SKM-1 (cell line): ENCODE results near the gene GLI1.
"Not testable (repeated sequence)": the region's sequence is repeated elsewhere in the genome, so short reads cannot be mapped to it uniquely, and the experiment has no call there.

Experiments used
- DNase-seq: peaks from one replicate; lab custom pipeline; 2025; ENCODE audit not compliant: unreplicated experiment; lab: John Stamatoyannopoulos, UW

The GLI1 gene

GRCh38 chr12:57496822-57497221 is 37.2 kb downstream of the GLI1 start:
- no peak for DNase-seq

- DNase-seq = no peak
Observed at GRCh38 chr12:57497223-57498131, 37.9 kb downstream of the GLI1 start.

- DNase-seq = no peak
Observed at GRCh38 chr12:57498132-57498502, 38.5 kb downstream of the GLI1 start.

- no peak for DNase-seq
Observed at GRCh38 chr12:57498571-57498970, 39.0 kb downstream of the GLI1 start.

DNA sequence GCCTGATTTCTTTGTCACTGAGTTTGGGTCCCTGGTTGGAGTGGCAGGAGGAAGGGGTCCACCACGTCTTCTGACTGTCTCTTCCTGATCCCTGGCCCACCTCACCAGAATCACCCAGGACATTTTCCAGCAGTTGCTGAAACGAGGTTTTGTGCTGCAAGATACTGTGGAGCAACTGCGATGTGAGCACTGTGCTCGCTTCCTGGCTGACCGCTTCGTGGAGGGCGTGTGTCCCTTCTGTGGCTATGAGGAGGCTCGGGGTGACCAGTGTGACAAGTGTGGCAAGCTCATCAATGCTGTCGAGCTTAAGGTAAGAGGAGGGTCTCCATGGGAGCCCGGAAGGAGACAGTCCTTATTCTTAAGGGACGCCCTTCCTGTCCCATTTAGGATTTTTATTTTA is 40.6 kb downstream of the GLI1 start:
- no peak for DNase-seq

DNA sequence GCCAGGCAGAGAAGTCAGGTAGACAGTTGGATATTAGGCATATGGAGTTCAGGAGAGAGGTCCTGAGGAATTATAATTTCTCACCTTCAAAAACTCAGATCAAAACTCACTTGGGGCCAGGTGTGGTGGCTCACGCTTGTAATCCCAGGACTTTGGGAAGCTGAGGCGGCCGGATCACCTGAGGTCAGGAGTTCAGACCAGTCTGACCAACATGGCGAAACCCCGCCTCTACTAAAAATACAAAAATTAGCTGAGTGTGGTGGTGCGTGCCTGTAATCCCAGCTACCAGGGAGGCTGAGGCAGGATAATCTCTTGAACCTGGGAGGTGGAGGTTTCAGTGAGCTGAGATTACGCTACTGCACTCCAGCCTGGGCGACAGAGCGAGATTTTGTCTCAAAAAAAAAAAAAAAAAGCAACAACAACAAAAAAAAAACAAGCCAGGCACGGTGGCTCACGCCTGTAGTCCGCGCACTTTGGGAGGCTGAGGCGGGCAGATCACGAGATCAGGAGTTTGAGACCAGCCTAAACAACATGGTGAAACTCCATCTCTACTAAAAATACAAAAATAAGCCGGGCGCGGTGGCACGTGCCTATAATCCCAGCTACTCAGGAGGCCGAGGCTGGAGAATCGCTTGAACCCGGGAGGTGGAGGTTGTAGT is 42.9 kb downstream of the GLI1 start:
- DNase-seq = not testable (repeated sequence)

GRCh38 chr12:57506541-57506940 is 47.0 kb downstream of the GLI1 start:
- DNase-seq = not testable (repeated sequence)

DNA sequence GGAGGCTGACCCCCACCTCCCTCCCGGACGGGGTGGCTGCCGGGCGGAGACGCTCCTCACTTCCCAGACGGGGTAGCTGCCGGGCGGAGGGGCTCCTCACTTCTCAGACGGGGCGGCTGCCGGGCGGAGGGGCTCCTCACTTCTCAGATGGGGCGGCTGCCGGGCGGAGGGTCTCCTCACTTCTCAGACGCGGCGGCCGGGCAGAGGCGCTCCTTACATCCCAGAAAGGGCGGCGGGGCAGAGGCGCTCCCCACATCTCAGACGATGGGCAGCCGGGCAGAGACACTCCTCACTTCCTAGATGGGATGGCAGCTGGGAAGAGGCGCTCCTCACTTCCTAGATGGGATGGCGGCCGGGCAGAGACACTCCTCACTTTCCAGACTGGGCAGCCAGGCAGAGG is 48.2 kb downstream of the GLI1 start:
- not testable (repeated sequence) for DNase-seq

GRCh38 chr12:57511161-57511560 is 51.6 kb downstream of the GLI1 start:
- DNase-seq = no peak

GRCh38 chr12:57511588-57512325 is 52.2 kb downstream of the GLI1 start:
- no peak for DNase-seq

GRCh38 chr12:57512665-57513064 is 53.1 kb downstream of the GLI1 start:
- no peak for DNase-seq

DNA sequence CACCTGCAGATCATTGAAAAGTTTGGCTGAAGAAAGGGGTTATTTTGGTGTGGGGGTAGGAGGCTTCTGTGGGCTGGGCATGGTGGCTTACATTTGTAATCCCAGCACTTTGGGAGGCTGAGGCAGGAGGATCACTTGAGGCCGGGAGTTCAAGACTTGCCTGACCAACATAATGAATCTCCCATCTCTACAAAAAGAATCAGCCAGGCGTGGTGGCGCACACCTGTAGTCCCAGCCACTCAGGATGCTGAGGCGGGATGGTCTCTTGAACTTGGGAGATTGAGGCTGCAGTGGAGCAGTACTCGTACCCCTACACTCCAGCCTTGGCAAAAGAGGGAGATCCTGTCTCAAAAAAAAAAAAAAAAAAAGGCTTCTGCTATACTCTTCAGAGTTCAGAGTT is 53.7 kb downstream of the GLI1 start:
- DNase-seq = no peak

DNA sequence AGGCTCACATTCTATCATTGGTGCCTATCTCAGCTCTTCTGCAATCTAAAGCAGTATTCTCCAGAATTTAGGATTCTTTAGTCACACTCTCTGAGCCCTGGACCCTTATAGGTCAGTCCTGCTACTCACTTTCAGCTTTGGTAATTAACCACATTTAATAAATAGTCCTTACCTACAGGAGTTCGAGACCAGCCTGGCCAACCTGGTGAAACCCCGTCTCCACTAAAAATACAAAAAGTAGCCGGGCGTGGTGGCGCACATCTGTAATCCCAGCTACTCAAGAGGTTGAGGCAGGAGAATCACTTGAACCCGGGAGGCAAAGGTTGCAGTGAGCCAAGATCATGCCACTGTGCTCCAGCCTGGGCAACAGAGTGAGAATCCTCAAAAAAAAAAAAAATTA is 54.1 kb downstream of the GLI1 start:
- not testable (repeated sequence) for DNase-seq

DNA sequence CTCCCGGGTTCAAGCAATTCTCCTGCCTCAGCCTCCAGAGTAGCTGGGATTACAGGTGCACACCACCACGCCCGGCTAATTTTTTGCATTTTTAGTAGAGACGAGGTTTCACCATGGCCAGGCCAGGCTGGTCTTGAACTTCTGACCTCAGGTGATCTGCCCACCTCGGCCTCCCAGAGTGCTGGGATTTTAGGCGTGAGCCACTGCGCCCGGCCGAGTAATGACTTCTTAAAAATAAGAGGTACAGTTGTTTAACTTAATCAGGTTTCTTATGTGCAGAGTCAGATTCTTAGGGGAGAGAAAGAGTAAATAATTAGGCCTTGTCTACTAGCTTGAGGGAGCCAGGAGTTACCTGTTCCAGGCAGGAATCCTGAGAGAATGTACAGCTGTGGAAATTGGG is 54.7 kb downstream of the GLI1 start:
- not testable (repeated sequence) for DNase-seq

GRCh38 chr12:57514720-57515407 is 55.3 kb downstream of the GLI1 start:
- DNase-seq = no peak

GRCh38 chr12:57515408-57515933 is 55.9 kb downstream of the GLI1 start:
- DNase-seq = no peak

- no peak for DNase-seq
Observed at GRCh38 chr12:57515934-57516541, 56.5 kb downstream of the GLI1 start.

- no peak for DNase-seq
Observed at GRCh38 chr12:57516617-57517153, 57.1 kb downstream of the GLI1 start.

DNA sequence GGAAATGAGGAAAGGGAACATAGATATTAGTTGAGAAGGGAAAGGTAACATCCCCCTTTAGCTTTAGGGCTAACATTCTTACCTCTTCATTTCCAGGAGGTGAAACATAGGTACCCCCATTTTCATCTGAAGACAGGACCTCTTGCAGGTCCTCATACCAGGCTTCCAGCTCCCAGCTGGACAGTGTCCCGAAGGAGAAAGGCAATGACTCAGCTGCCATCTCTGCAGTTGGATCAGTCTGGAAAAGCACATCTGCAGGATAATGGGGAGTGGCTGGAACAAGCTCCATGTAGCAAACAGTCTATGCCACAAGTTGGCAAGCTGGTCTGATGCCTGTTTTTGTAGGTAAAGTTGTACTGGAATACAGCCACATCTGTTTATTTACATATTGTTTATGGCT is 57.6 kb downstream of the GLI1 start:
- DNase-seq = no peak

DNA sequence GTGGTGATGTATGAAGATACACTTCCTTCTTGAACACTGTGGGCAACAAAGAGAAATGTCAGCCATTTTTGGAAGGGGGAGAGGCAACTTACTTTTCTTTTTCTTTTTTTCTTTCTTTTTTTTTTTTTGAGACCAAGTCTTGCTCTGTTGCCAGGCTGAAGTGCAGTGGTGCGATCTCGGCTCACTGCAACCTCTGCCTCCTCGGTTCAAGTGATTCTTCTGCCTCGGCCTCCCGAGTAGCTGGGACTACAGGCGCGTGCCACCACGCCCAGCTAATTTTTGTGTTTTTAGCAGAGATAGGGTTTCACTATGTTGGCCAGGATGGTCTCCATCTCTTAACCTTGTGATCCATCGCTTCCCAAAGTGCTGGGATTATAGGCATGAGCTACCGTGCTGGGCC is 58.1 kb downstream of the GLI1 start:
- not testable (repeated sequence) for DNase-seq
